WTC11 (cell line): ENCODE data around the gene NXT1. TPM values are rescaled to one million over a fixed set of nuclear protein-coding genes. Genes with fewer than 3 reads are reported as not detected.

Experiments used
- ATAC-seq: fragments of 200-7000 bp; cut with Tn5 transposase; 2 replicates; pipeline ENCODE4 v1.10.0; 2021; ENCODE audit warnings: mild to moderate bottlenecking, moderate library complexity
- CTCF ChIA-PET: fragments of 300-600 bp; sonication (Branson Sonifier 250); formaldehyde crosslinking; loops from one replicate; lab custom pipeline; 2021; ENCODE audit warnings: antibody characterized with exemption; lab: Charles Lee
- POLR2A ChIA-PET: fragments of 350-600 bp; sonication (Branson Sonifier 250); formaldehyde crosslinking; loops from one replicate; lab custom pipeline; 2021; ENCODE audit warnings: antibody characterized with exemption; lab: Charles Lee
- DNase-seq: peaks from one replicate; pipeline ENCODE4 v3.0.0; 2021; ENCODE audit warnings: low spot score
- H3K27ac Mint-ChIP-seq: 2 replicates; pipeline ENCODE4 v1.8.0; 2021; ENCODE audit warnings: mixed read lengths
- H3K27me3 Mint-ChIP-seq: 2 replicates; pipeline ENCODE4 v1.8.0; 2021; ENCODE audit warnings: low read depth, mild to moderate bottlenecking, moderate library complexity, mixed read lengths
- H3K36me3 Mint-ChIP-seq: 2 replicates; pipeline ENCODE4 v1.8.0; 2021; ENCODE audit warnings: mixed read lengths
- H3K4me1 Mint-ChIP-seq: 2 replicates; pipeline ENCODE4 v1.8.0; 2022; ENCODE audit warnings: mixed read lengths
- H3K4me3 Mint-ChIP-seq: 2 replicates; pipeline ENCODE4 v1.8.0; 2021; ENCODE audit warnings: mild to moderate bottlenecking, moderate library complexity, mixed read lengths
- H3K9me3 Mint-ChIP-seq: 2 replicates; pipeline ENCODE4 v1.8.0; 2021; ENCODE audit warnings: mixed read lengths
- ATF3 ChIP-seq: sonication (generic); formaldehyde crosslinking; conservative IDR thresholded peaks from 2 replicates; pipeline ENCODE4 v1.8.1; 2022; ENCODE audit warnings: mild to moderate bottlenecking, missing genetic modification reagents
- CDX4 ChIP-seq: fragments of 250-450 bp; sonication (Bioruptor Pico); IDR thresholded peaks from 2 replicates; pipeline ENCODE4 v1.9.0; 2021; ENCODE audit warnings: moderate library complexity, mild to moderate bottlenecking, inconsistent platforms, borderline replicate concordance
- E2F4 ChIP-seq: sonication (generic); formaldehyde crosslinking; IDR thresholded peaks from 2 replicates; pipeline ENCODE4 v1.8.1; 2022; ENCODE audit warnings: low read depth, mild to moderate bottlenecking, moderate library complexity, missing genetic modification reagents, borderline replicate concordance
- E2F5 ChIP-seq: sonication (generic); formaldehyde crosslinking; IDR thresholded peaks from 2 replicates; pipeline ENCODE4 v1.8.1; 2022; ENCODE audit warnings: mild to moderate bottlenecking, moderate library complexity, missing genetic modification reagents
- GABPB1 ChIP-seq: sonication (generic); formaldehyde crosslinking; IDR thresholded peaks from 2 replicates; pipeline ENCODE4 v1.8.1; 2023; ENCODE audit warnings: mild to moderate bottlenecking, missing genetic modification reagents
- GTF2I ChIP-seq: fragments of 250-450 bp; sonication (Bioruptor Pico); conservative IDR thresholded peaks from 2 replicates; pipeline ENCODE4 v1.4.0; 2021; ENCODE audit warnings: mild to moderate bottlenecking
- HMGA2 ChIP-seq: fragments of 250-450 bp; sonication (Bioruptor Pico); IDR thresholded peaks from 2 replicates; pipeline ENCODE4 v1.4.0; 2021; ENCODE audit warnings: mild to moderate bottlenecking, moderate library complexity
- HMGXB4 ChIP-seq: sonication (generic); formaldehyde crosslinking; IDR thresholded peaks from 2 replicates; pipeline ENCODE4 v1.8.1; 2023; ENCODE audit warnings: mild to moderate bottlenecking, moderate library complexity, missing genetic modification reagents
- IRF2 ChIP-seq: sonication (generic); formaldehyde crosslinking; IDR thresholded peaks from 2 replicates; pipeline ENCODE4 v1.8.0; 2022; ENCODE audit warnings: low read depth, missing genetic modification reagents, borderline replicate concordance
- NFE2L1 ChIP-seq: sonication (generic); formaldehyde crosslinking; IDR thresholded peaks from 2 replicates; pipeline ENCODE4 v1.8.1; 2023; ENCODE audit warnings: missing genetic modification reagents
- NR2C2 ChIP-seq: sonication (generic); formaldehyde crosslinking; IDR thresholded peaks from 2 replicates; pipeline ENCODE4 v1.8.0; 2022; ENCODE audit warnings: mild to moderate bottlenecking, missing genetic modification reagents
- SMAD3 ChIP-seq: sonication (generic); formaldehyde crosslinking; IDR thresholded peaks from 2 replicates; pipeline ENCODE4 v1.8.0; 2022; ENCODE audit warnings: missing genetic modification reagents, mild to moderate bottlenecking, borderline replicate concordance
- TEAD1 ChIP-seq: sonication (generic); formaldehyde crosslinking; IDR thresholded peaks from 2 replicates; pipeline ENCODE4 v1.8.0; 2022; ENCODE audit warnings: mild to moderate bottlenecking, missing genetic modification reagents
- TEAD4 ChIP-seq: sonication (generic); formaldehyde crosslinking; IDR thresholded peaks from 2 replicates; pipeline ENCODE4 v1.8.0; 2022; ENCODE audit warnings: mild to moderate bottlenecking, missing genetic modification reagents
- ZNF281 ChIP-seq: sonication (generic); formaldehyde crosslinking; IDR thresholded peaks from 2 replicates; pipeline ENCODE4 v1.8.0; 2023; ENCODE audit warnings: mild to moderate bottlenecking, missing genetic modification reagents
- ZNF416 ChIP-seq: fragments of 250-450 bp; sonication (Bioruptor Pico); IDR thresholded peaks from 2 replicates; pipeline ENCODE4 v1.9.0; 2021; ENCODE audit warnings: mild to moderate bottlenecking, inconsistent platforms
- total RNA-seq: library from RNA; stranded (reverse); gene quantifications from 3 replicates; pipeline ENCODE4 v1.2.3, GENCODE V29; 2021

NXT1 gene
- total RNA-seq, 1 experiment from 2014 or later, result 18.8 TPM

GRCh38 chr20:23341073-23341472 is 9.5 kb upstream of the NXT1 start:
- H3K27ac Mint-ChIP-seq, result no peak overlapping the region
- H3K9me3 Mint-ChIP-seq, result peaks cover 7% of the 10 kb centered on the region
- POLR2A ChIA-PET, result no interaction called here
- TF ChIP-seq NR2C2 (CRISPR knock-in tag), result no peak
- TF ChIP-seq NFE2L1, result no peak
- TF ChIP-seq ATF3 (CRISPR knock-in tag), result no peak
- no peak for TF ChIP-seq HMGA2
- TF ChIP-seq GABPB1, result no peak
- no peak for TF ChIP-seq E2F4 (CRISPR knock-in tag)
- TF ChIP-seq TEAD1 (CRISPR knock-in tag), result no peak
- TF ChIP-seq IRF2 (CRISPR knock-in tag), result no peak
- TF ChIP-seq GTF2I (CRISPR knock-in tag), result no peak
- TF ChIP-seq ZNF416, result no peak
- no peak for TF ChIP-seq SMAD3 (CRISPR knock-in tag)
- no peak for TF ChIP-seq CDX4 (CRISPR knock-in tag)
- TF ChIP-seq TEAD4, result no peak
- TF ChIP-seq ZNF281 (CRISPR knock-in tag), result no peak
- no peak for TF ChIP-seq HMGXB4
- no peaks in the 10 kb centered on the region for H3K36me3 Mint-ChIP-seq
- peaks cover 13% of the 10 kb centered on the region for H3K4me1 Mint-ChIP-seq
- no peaks in the 10 kb centered on the region; the same call in 1 of the 2 replicates for H3K27me3 Mint-ChIP-seq
- DNase-seq (no peak), ATAC-seq (no peak)
- H3K4me3 Mint-ChIP-seq, result no peak overlapping the region
- CTCF ChIA-PET, result interaction anchor here (0.6 to 4.0 kb wide), 40 partner anchors 9 to 1003 kb away, joined by 3 to 41 read pairs (median 4); partner anchors contain the start of genes NAPB, NXT1 and THBD

- no peak for DNase-seq
- POLR2A ChIA-PET, result no interaction called here
- no peak for TF ChIP-seq E2F5 (CRISPR knock-in tag)
- peak; percentile 47; the same call in 1 of the 2 replicates for TF ChIP-seq GTF2I (CRISPR knock-in tag)
- TF ChIP-seq, all 79 proteins: peak for 1
- ATAC-seq, result no peak
- H3K27ac Mint-ChIP-seq, result no peak overlapping the region
- CTCF ChIA-PET, result no interaction called here
- no peaks in the 10 kb centered on the region; the same call in none of the 2 replicates for H3K27me3 Mint-ChIP-seq
- no peak overlapping the region for H3K4me3 Mint-ChIP-seq
- H3K36me3 Mint-ChIP-seq, result no peaks in the 10 kb centered on the region
- peaks cover 7% of the 10 kb centered on the region for H3K9me3 Mint-ChIP-seq
- peaks cover 18% of the 10 kb centered on the region for H3K4me1 Mint-ChIP-seq
These were observed 7.0 kb upstream of the NXT1 start for GRCh38 chr20:23343590-23343989.
